Measurements from ENCODE around the gene XRCC6. TPM values are rescaled to one million over a fixed set of nuclear protein-coding genes. Genes with fewer than 3 reads are reported as not detected.

XRCC6 gene
- total and polyA plus RNA-seq, 2 of the 13 experiments (the other 11 are each of a cell fraction or from before 2014, with no cell fraction given): 124 to 625 TPM

GRCh38 chr22:41596776-41597634, 24.1 kb upstream of the XRCC6 start (continued):
- TF ChIP-seq ETS1 (CRISPR knock-in tag; IDR thresholded peaks at IDR 0.05) (no peak), ZNF652 (CRISPR knock-in tag; IDR thresholded peaks at IDR 0.05; ENCODE audit: borderline replicate concordance, low read depth) (no peak), TAF15 (IDR thresholded peaks at IDR 0.05; ENCODE audit: low read depth, low read length, poor library complexity, severe bottlenecking) (no peak)

GRCh38 chr22:41597635-41597953, 23.5 kb upstream of the XRCC6 start:
- DNase-seq (ENCODE audit: low spot score) (no peak), ATAC-seq (no peak)
- TF ChIP-seq, protein P1, sequence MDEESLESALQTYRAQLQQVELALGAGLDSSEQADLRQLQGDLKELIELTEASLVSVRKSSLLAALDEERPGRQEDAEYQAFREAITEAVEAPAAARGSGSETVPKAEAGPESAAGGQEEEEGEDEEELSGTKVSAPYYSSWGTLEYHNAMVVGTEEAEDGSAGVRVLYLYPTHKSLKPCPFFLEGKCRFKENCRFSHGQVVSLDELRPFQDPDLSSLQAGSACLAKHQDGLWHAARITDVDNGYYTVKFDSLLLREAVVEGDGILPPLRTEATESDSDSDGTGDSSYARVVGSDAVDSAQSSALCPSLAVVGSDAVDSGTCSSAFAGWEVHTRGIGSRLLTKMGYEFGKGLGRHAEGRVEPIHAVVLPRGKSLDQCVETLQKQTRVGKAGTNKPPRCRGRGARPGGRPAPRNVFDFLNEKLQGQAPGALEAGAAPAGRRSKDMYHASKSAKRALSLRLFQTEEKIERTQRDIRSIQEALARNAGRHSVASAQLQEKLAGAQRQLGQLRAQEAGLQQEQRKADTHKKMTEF (CRISPR knock-in tag; IDR thresholded peaks at IDR 0.05): 0 out of 2 replicates have a peak, but pooled peaks have one; percentile 9
- TF ChIP-seq ADNP (CRISPR knock-in tag; IDR thresholded peaks at IDR 0.05) (no peak), ZNF18 (CRISPR knock-in tag; IDR thresholded peaks at IDR 0.05; ENCODE audit: insufficient replicate concordance) (no peak), ZZZ3 (CRISPR knock-in tag; IDR thresholded peaks at IDR 0.05; ENCODE audit: borderline replicate concordance) (no peak), TARDBP (CRISPR knock-in tag; IDR thresholded peaks at IDR 0.05) (peak; percentile 8; the same call in 1 of the 2 replicates), E2F5 (CRISPR knock-in tag; conservative IDR thresholded peaks at IDR 0.05) (no peak), ZNF570 (CRISPR knock-in tag; IDR thresholded peaks at IDR 0.05; ENCODE audit: borderline replicate concordance) (no peak), ZNF816 (CRISPR knock-in tag; IDR thresholded peaks at IDR 0.05; ENCODE audit: borderline replicate concordance) (no peak), SETDB1 (CRISPR knock-in tag; IDR thresholded peaks at IDR 0.05; ENCODE audit: borderline replicate concordance) (no peak), POLR2G (IDR thresholded peaks at IDR 0.05; ENCODE audit: low read depth, low read length) (peak; percentile 3; the same call in 1 of the 2 replicates)

More at GRCh38 chr22:41597635-41597953, 23.5 kb upstream of the XRCC6 start:
- in situ Hi-C loops (cut with HindIII; ENCODE audit: extremely low pct_ligation_motif_present, low pct_unique_long_range_greater_than_20kb) (no loop called here), intact Hi-C loops (cut with micrococcal nuclease; ENCODE audit: unreplicated experiment) (loop anchor here (2.0 kb wide), 1 partner anchor 21 kb away; no protein-coding TSS in a partner anchor)
- H3K4me1 ChIP-seq (ENCODE audit: insufficient read depth, low read length): peaks cover 27% of the 10 kb centered on the region
- WGBS (ENCODE audit: low lambda C conversion rate): 83% methylated on average over 2 of the region's 2 CpGs
- H3K9ac ChIP-seq (ENCODE audit: insufficient read depth, low read depth, low read length): no peak overlapping the region
- H3K27ac ChIP-seq (ENCODE audit: extremely low read length, insufficient read depth, low read length): no peak overlapping the region
- ChIA-PET POLR2A (interaction anchor here (0.8 kb wide), 1 partner anchor 8 kb away, joined by 3 read pairs; the partner anchor contains the start of gene PMM1), CTCF (ENCODE audit: low intra/inter-chr PET ratio, low total read pairs) (interaction anchor here (0.7 to 4.8 kb wide), 4 partner anchors 21 to 71 kb away, joined by 3 to 77 read pairs (median 6); partner anchors contain the start of gene POLR3H)
- H3K36me3 ChIP-seq (replicated peaks in 1 of 2; ENCODE audit: control insufficient read depth in 1 of 2, insufficient read depth in 2 of 2, low read length in 2 of 2): peaks cover 6 to 13% of the 10 kb centered on the region in 2 experiments; a peak in 4 of 5 replicates
- no peak overlapping the region for H2AFZ ChIP-seq (ENCODE audit: low read length)
- H3K4me3 ChIP-seq (replicated peaks in 1 of 3; ENCODE audit: insufficient read depth in 1 of 3, low read depth in 2 of 3, low read length in 3 of 3): no peak overlapping the region
- FAIRE-seq: no peak
- no peaks in the 10 kb centered on the region for H3K79me2 ChIP-seq (ENCODE audit: insufficient read depth, low read length)
- no peaks in the 10 kb centered on the region for H4K20me1 ChIP-seq (ENCODE audit: insufficient read depth, low read length)
- no peak overlapping the region for H3K4me2 ChIP-seq (ENCODE audit: low read depth, low read length)
- no peaks in the 10 kb centered on the region for H3K27me3 ChIP-seq (ENCODE audit: control insufficient read depth in 1 of 2, insufficient read depth in 2 of 2, low read length in 2 of 2)
- BruUV-seq (replicated peaks): no TSS peak
- no peaks in the 10 kb centered on the region for H3K9me3 ChIP-seq (ENCODE audit: low read length)
